DOHH2 (cell line): ENCODE measurements around the gene GIGYF2.

Experiments
- H3F3A ChIP-seq: fragments of 200-600 bp; sonication (generic), shearing (Covaris generic); 2 replicates; pipeline ENCODE4 v1.6.0; 2016; ENCODE audit warnings: antibody characterized with exemption, mild to moderate bottlenecking; ENCODE audit not compliant: control insufficient read depth, insufficient read depth
- H3K27ac ChIP-seq: fragments of 200-600 bp; sonication (generic); 2 replicates; pipeline ENCODE4 v1.5.1; 2014; ENCODE audit warnings: low read depth, mild to moderate bottlenecking, low read length, moderate library complexity
- H3K27me3 ChIP-seq: fragments of 200-600 bp; sonication (generic); 2 replicates; pipeline ENCODE4 v1.6.1; 2014; ENCODE audit warnings: mild to moderate bottlenecking, low read length, mixed read lengths; ENCODE audit not compliant: control insufficient read depth
- H3K36me3 ChIP-seq: fragments of 200-600 bp; sonication (generic); 2 replicates; pipeline ENCODE4 v1.6.1; 2014; ENCODE audit warnings: mild to moderate bottlenecking, low read length, moderate library complexity, mixed read lengths; ENCODE audit not compliant: control insufficient read depth
- H3K4me1 ChIP-seq: fragments of 200-600 bp; sonication (generic); 2 replicates; pipeline ENCODE4 v1.6.1; 2014; ENCODE audit warnings: mild to moderate bottlenecking, low read length, mixed read lengths; ENCODE audit not compliant: control insufficient read depth
- H3K4me2 ChIP-seq: fragments of 200-600 bp; sonication (generic); 2 replicates; pipeline ENCODE4 v1.6.0; 2014; ENCODE audit warnings: mild to moderate bottlenecking, low read length, moderate library complexity
- H3K4me3 ChIP-seq: fragments of 200-600 bp; sonication (generic); 2 replicates; pipeline ENCODE4 v1.5.1; 2014; ENCODE audit warnings: mild to moderate bottlenecking, low read length, mixed read lengths
- H3K79me2 ChIP-seq: fragments of 200-600 bp; sonication (generic); 2 replicates; pipeline ENCODE4 v1.6.1; 2014; ENCODE audit warnings: mild to moderate bottlenecking, low read length, mixed read lengths; ENCODE audit not compliant: control insufficient read depth
- H3K9me2 ChIP-seq: fragments of 200-600 bp; sonication (generic); replicated peaks from 2 replicates; pipeline ENCODE4 v1.6.1; 2014; ENCODE audit warnings: mild to moderate bottlenecking, low read length, mixed read lengths; ENCODE audit not compliant: control insufficient read depth
- H3K9me3 ChIP-seq: fragments of 200-600 bp; sonication (generic); 2 replicates; pipeline ENCODE4 v1.6.1; 2014; ENCODE audit warnings: antibody characterized with exemption, low read length, mixed read lengths; ENCODE audit not compliant: control insufficient read depth, insufficient read depth
- H4K20me1 ChIP-seq: fragments of 200-600 bp; sonication (generic); 2 replicates; pipeline ENCODE4 v1.6.0; 2014; ENCODE audit warnings: low read depth, mild to moderate bottlenecking, antibody characterized with exemption, low read length, moderate library complexity; ENCODE audit not compliant: control insufficient read depth, insufficient read depth
- EZH2phosphoT487 ChIP-seq: fragments of 200-600 bp; sonication (generic); IDR thresholded peaks from 2 replicates; pipeline ENCODE4 v1.6.1; 2017; ENCODE audit warnings: borderline replicate concordance, mild to moderate bottlenecking, antibody characterized with exemption, low read length, moderate library complexity, mixed read lengths
- TF ChIP-seq, protein P1 (sequence below): fragments of 200-600 bp; sonication (generic); IDR thresholded peaks from one replicate; pipeline ENCODE4 v1.5.1; 2014; ENCODE audit warnings: antibody characterized with exemption, mild to moderate bottlenecking, low read depth, low read length; ENCODE audit not compliant: poor library complexity, severe bottlenecking

The GIGYF2 gene

DNA sequence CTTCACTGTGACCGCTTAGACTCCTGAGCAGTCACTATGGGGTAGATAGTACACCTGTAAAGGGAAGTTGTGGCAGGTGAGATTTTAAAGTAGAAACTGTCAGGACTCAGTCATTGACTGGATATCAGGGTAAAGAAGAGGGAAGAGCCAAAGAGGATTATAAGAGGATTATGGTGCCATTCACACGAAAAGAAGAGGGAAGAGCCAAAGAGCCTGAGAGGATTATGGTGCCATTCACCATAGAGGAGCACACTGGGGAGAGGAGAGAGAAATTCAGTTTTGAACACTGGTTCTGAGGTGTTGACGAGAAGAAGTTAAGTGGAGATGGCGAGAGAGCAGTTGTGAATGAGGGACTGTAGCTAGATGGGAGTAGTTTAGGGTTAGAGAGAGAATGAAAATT lies 96.1 kb downstream of the GIGYF2 start:
- Histone ChIP-seq H3K36me3 (peaks cover 92% of the 10 kb centered on the region), H3K4me3 (no peak overlapping the region), H3K79me2 (no peaks in the 10 kb centered on the region), H3K9me2 (no peaks in the 10 kb centered on the region), H3K9me3 (no peaks in the 10 kb centered on the region), H3F3A (no peaks in the 10 kb centered on the region), H3K27me3 (no peaks in the 10 kb centered on the region), H3K4me2 (no peak overlapping the region), H3K4me1 (no peaks in the 10 kb centered on the region), H4K20me1 (no peaks in the 10 kb centered on the region), H3K27ac (no peak overlapping the region)
- no peak for TF ChIP-seq EZH2phosphoT487
- TF ChIP-seq, protein P1, sequence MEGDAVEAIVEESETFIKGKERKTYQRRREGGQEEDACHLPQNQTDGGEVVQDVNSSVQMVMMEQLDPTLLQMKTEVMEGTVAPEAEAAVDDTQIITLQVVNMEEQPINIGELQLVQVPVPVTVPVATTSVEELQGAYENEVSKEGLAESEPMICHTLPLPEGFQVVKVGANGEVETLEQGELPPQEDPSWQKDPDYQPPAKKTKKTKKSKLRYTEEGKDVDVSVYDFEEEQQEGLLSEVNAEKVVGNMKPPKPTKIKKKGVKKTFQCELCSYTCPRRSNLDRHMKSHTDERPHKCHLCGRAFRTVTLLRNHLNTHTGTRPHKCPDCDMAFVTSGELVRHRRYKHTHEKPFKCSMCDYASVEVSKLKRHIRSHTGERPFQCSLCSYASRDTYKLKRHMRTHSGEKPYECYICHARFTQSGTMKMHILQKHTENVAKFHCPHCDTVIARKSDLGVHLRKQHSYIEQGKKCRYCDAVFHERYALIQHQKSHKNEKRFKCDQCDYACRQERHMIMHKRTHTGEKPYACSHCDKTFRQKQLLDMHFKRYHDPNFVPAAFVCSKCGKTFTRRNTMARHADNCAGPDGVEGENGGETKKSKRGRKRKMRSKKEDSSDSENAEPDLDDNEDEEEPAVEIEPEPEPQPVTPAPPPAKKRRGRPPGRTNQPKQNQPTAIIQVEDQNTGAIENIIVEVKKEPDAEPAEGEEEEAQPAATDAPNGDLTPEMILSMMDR = no peak

DNA sequence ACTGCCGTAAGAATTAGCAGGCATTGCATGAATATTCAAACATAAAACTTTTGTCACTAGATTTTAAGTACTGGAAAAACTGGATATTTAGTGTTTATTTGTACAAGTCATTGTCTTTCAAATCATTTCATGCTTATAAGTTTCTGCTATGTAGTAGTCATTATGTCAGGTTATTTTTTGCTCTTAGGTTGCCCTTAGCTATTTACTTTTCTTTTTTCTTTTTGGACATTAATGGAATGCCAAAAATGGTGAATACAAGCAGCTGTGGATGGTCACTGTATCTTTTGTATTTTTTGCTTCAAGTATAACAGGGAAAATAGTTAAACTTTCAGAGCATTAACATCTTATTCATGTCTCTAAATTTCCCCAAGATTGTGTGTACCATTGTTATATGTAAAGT lies 97.8 kb downstream of the GIGYF2 start:
- Histone ChIP-seq H3K4me3 (no peak overlapping the region), H3F3A (no peaks in the 10 kb centered on the region), H4K20me1 (no peaks in the 10 kb centered on the region), H3K27ac (no peak overlapping the region), H3K9me3 (no peaks in the 10 kb centered on the region), H3K36me3 (peaks cover 89% of the 10 kb centered on the region), H3K27me3 (no peaks in the 10 kb centered on the region), H3K4me1 (no peaks in the 10 kb centered on the region), H3K9me2 (no peaks in the 10 kb centered on the region), H3K4me2 (no peak overlapping the region), H3K79me2 (no peaks in the 10 kb centered on the region)
- TF ChIP-seq, protein P1 = no peak

DNA sequence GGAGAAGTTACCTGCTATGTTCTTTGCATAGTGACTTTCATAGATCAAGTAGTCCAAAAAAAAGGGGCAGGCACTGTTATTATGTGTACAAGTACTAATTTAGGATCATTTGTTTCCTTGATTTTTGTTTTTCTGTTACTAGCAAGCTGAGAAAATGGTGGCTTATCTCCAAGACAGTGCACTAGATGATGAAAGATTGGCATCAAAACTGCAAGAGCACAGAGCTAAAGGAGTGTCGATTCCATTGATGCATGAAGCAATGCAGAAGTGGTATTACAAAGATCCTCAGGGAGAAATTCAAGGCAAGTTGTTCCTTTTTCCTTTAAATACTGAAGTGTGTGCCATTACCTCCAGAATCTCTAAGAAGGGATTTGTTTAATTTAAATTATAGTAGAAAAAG lies 98.8 kb downstream of the GIGYF2 start:
- H3K79me2 ChIP-seq = no peaks in the 10 kb centered on the region
- peaks cover 90% of the 10 kb centered on the region for H3K36me3 ChIP-seq
- H3K9me2 ChIP-seq = no peaks in the 10 kb centered on the region
- H4K20me1 ChIP-seq = no peaks in the 10 kb centered on the region
- no peaks in the 10 kb centered on the region for H3K4me1 ChIP-seq
- no peaks in the 10 kb centered on the region for H3K9me3 ChIP-seq
- no peak overlapping the region for H3K27ac ChIP-seq
- no peaks in the 10 kb centered on the region for H3K27me3 ChIP-seq
- H3K4me2 ChIP-seq = no peak overlapping the region
- H3F3A ChIP-seq = no peaks in the 10 kb centered on the region
- H3K4me3 ChIP-seq = no peak overlapping the region
- TF ChIP-seq, protein P1 = no peak

DNA sequence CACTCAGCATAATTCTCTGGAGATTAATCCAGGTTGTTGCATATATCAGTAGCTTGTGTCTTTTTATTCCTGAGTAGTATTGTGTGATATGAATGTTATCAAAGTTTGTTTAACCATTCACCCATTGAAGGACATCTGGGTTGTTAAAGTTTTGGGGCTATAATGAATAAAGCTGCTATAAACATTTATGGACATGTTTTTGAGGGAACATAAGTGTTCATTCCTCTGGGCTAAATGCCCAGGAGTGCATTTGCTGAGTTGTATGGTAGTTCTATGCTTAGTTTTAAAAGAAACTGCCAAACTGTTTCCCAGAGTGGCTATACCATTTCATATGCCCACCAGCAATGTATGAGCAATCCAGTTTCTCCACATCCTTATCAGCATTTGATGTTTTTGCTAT lies 101.1 kb downstream of the GIGYF2 start:
- Histone ChIP-seq H3K27me3 (no peaks in the 10 kb centered on the region), H3K4me1 (no peaks in the 10 kb centered on the region), H3K9me2 (no peaks in the 10 kb centered on the region), H3K36me3 (peaks cover 82% of the 10 kb centered on the region), H4K20me1 (no peaks in the 10 kb centered on the region), H3K4me2 (no peak overlapping the region), H3K79me2 (no peaks in the 10 kb centered on the region), H3K27ac (no peak overlapping the region), H3F3A (no peaks in the 10 kb centered on the region), H3K9me3 (no peaks in the 10 kb centered on the region), H3K4me3 (no peak overlapping the region)
- TF ChIP-seq, protein P1 = no peak
- no peak for TF ChIP-seq EZH2phosphoT487
